ENCODE results near the gene GLIPR1.

The GLIPR1 gene

GRCh38 chr12:75487308-75487707, 6.8 kb downstream of the GLIPR1 start:
- Histone ChIP-seq H3K4me3 (no peak overlapping the region), H3K27ac (no peak overlapping the region)
- TF ChIP-seq CTCF (IDR thresholded peaks at IDR 0.05): no peak
- DNase-seq (ENCODE audit: low spot score): no peak

GRCh38 chr12:75488553-75488952, 8.0 kb downstream of the GLIPR1 start:
- no peak overlapping the region for H3K27ac ChIP-seq
- no peak for DNase-seq (ENCODE audit: low spot score)
- TF ChIP-seq CTCF (IDR thresholded peaks at IDR 0.05): no peak

GRCh38 chr12:75489187-75489586, 8.6 kb downstream of the GLIPR1 start:
- DNase-seq (ENCODE audit: low spot score): no peak
- Histone ChIP-seq H3K27ac (no peak overlapping the region), H3K4me3 (no peak overlapping the region)
- no peak for TF ChIP-seq CTCF (IDR thresholded peaks at IDR 0.05)

More at GRCh38 chr12:75488553-75488952, 8.0 kb downstream of the GLIPR1 start:
- H3K4me3 ChIP-seq: no peak overlapping the region

- Histone ChIP-seq H3K4me3 (no peak overlapping the region), H3K27ac (no peak overlapping the region)
- no peak for DNase-seq (ENCODE audit: low spot score)
- no peak for TF ChIP-seq CTCF (IDR thresholded peaks at IDR 0.05)
Observed at GRCh38 chr12:75489613-75490210, 9.2 kb downstream of the GLIPR1 start.

GRCh38 chr12:75491169-75491568, 10.6 kb downstream of the GLIPR1 start:
- no peak overlapping the region for H3K4me3 ChIP-seq
- DNase-seq (ENCODE audit: low spot score): no peak
- no peak overlapping the region for H3K27ac ChIP-seq
- no peak for TF ChIP-seq CTCF (IDR thresholded peaks at IDR 0.05)

- Histone ChIP-seq H3K4me3 (no peak overlapping the region), H3K27ac (no peak overlapping the region)
- no peak for TF ChIP-seq CTCF (IDR thresholded peaks at IDR 0.05)
- DNase-seq (ENCODE audit: low spot score): no peak
Observed at GRCh38 chr12:75503459-75503858, 22.9 kb downstream of the GLIPR1 start.

- DNase-seq (ENCODE audit: low spot score): no peak
- no peak for TF ChIP-seq CTCF (IDR thresholded peaks at IDR 0.05)
- H3K4me3 ChIP-seq: no peak overlapping the region
- H3K27ac ChIP-seq: no peak overlapping the region
Observed at GRCh38 chr12:75503866-75504265, 23.3 kb downstream of the GLIPR1 start.

Data from coronary artery (tissue), 2 donors.